Brain pericyte (primary cell): ENCODE measurements around the gene SLC25A40.
"Not testable (repeated sequence)": the region's sequence is repeated elsewhere in the genome, so short reads cannot be mapped to it uniquely, and the experiment has no call there.

Source experiments
- DNase-seq: peaks from one replicate; pipeline ENCODE4 v3.0.0-alpha.2; 2012; ENCODE audit warnings: low read depth, low spot score

The SLC25A40 gene

GRCh38 chr7:87872346-87872745 is 3.8 kb downstream of the SLC25A40 start:
- no peak for DNase-seq

- DNase-seq, result no peak
Observed at GRCh38 chr7:87870471-87870870, 5.7 kb downstream of the SLC25A40 start.

GRCh38 chr7:87866533-87866932 is 9.6 kb downstream of the SLC25A40 start:
- DNase-seq, result not testable (repeated sequence)

GRCh38 chr7:87866089-87866488 is 10.1 kb downstream of the SLC25A40 start:
- DNase-seq, result no peak

- DNase-seq, result no peak
Observed at GRCh38 chr7:87858417-87859100, 17.6 kb downstream of the SLC25A40 start.

GRCh38 chr7:87853237-87853864 is 22.8 kb downstream of the SLC25A40 start:
- no peak for DNase-seq

- DNase-seq, result no peak
Observed at GRCh38 chr7:87852306-87852705, 23.9 kb downstream of the SLC25A40 start.

GRCh38 chr7:87850836-87851593 is 25.1 kb downstream of the SLC25A40 start:
- no peak for DNase-seq

- no peak for DNase-seq
Observed at GRCh38 chr7:87837597-87837996, 38.6 kb downstream of the SLC25A40 start.

- DNase-seq, result no peak
Observed at GRCh38 chr7:87833130-87833529, 43.0 kb downstream of the SLC25A40 start.

GRCh38 chr7:87831097-87831496 is 45.1 kb downstream of the SLC25A40 start:
- no peak for DNase-seq

- DNase-seq, result not testable (repeated sequence)
Observed at GRCh38 chr7:87828383-87828782, 47.8 kb downstream of the SLC25A40 start.

- DNase-seq, result not testable (repeated sequence)
Observed at GRCh38 chr7:87825369-87825768, 50.8 kb downstream of the SLC25A40 start.

- DNase-seq, result not testable (repeated sequence)
Observed at GRCh38 chr7:87822056-87822455, 54.1 kb downstream of the SLC25A40 start.

GRCh38 chr7:87818336-87818735 is 57.8 kb downstream of the SLC25A40 start:
- no peak for DNase-seq

- DNase-seq, result no peak
Observed at GRCh38 chr7:87816389-87816788, 59.8 kb downstream of the SLC25A40 start.

- no peak for DNase-seq
Observed at GRCh38 chr7:87810726-87811125, 65.4 kb downstream of the SLC25A40 start.

- DNase-seq, result no peak
Observed at GRCh38 chr7:87810130-87810529, 66.0 kb downstream of the SLC25A40 start.

GRCh38 chr7:87806150-87806549 is 70.0 kb downstream of the SLC25A40 start:
- no peak for DNase-seq

GRCh38 chr7:87797798-87798403 is 78.3 kb downstream of the SLC25A40 start:
- DNase-seq, result peak; percentile 20

- no peak for DNase-seq
Observed at GRCh38 chr7:87797395-87797794, 78.8 kb downstream of the SLC25A40 start.

- DNase-seq, result no peak
Observed at GRCh38 chr7:87785368-87785995, 90.7 kb downstream of the SLC25A40 start.
